Adrenal gland (tissue), 12 donors: ENCODE measurements around the gene CENATAC. TPM values are rescaled to one million over a fixed set of nuclear protein-coding genes. Genes with fewer than 3 reads are reported as not detected.
"Not testable (repeated sequence)": the region's sequence is repeated elsewhere in the genome, so short reads cannot be mapped to it uniquely, and the experiment has no call there.

Source experiments
- DNase-seq, 7 donors: peaks; one replicate each; pipeline ENCODE4 v3.0.0-alpha.2; 2019 to 2020
- H3K27ac ChIP-seq, 5 donors: fragments of 200-600 bp; sonication (generic) in 4 of 5; 1 replicate in 3 of 5; 2 replicates in 2 of 5; pipeline versions ENCODE4 v1.5.1 to v1.8.0; 2016 to 2020; ENCODE audit warnings: mild to moderate bottlenecking in 1 of 5
- H3K27me3 ChIP-seq: fragments of 200-600 bp; 2 replicates; pipeline ENCODE4 v1.8.0; 2021
- H3K36me3 ChIP-seq, 2 donors: fragments of 200-600 bp; replicated peaks in 1 of 2; 1 replicate in 1 of 2; 2 replicates in 1 of 2; pipeline versions ENCODE4 v1.5.1 to v1.8.0; 2018 to 2022
- H3K4me1 ChIP-seq, 2 donors: fragments of 200-600 bp; replicated peaks in 1 of 2; 1 replicate in 1 of 2; 2 replicates in 1 of 2; pipeline versions ENCODE4 v1.5.1 to v1.8.0; 2018 to 2021
- H3K4me3 ChIP-seq, 4 donors: fragments of 200-600 bp; sonication (generic) in 3 of 4; one replicate each; pipeline ENCODE4 v1.5.1; 2016 to 2018
- H3K9me3 ChIP-seq, 3 donors: fragments of 200-600 bp; sonication (generic) in 1 of 3; replicated peaks in 1 of 3; 1 replicate in 2 of 3; 2 replicates in 1 of 3; pipeline versions ENCODE4 v1.5.1 to v1.8.0; 2016 to 2021
- POLR2A ChIP-seq, 2 donors: fragments of 450-650 bp; IDR thresholded peaks; one replicate each; pipeline ENCODE4 v1.6.1; 2017; ENCODE audit warnings: antibody characterized with exemption in 2 of 2, mild to moderate bottlenecking in 2 of 2, moderate library complexity in 1 of 2
- WGBS, 4 donors: extraction: QIAGEN DNeasy Blood & Tissue Kit in 2 of 4; methylation state at CpG; one replicate each; pipeline versions ENCODE4 v1.1.5 to v1.1.7; 2013 to 2017; 5-methylcytosine and 5-hydroxymethylcytosine counted together
- intact Hi-C, 2 donors: fragments of 100-400 bp; cut with DNase I; formaldehyde crosslinking; loops; one replicate each; pipeline versions ENCODE4 v1.14.1 to v1.15.0; 2022 to 2023
- polyA plus RNA-seq, 3 donors: library from polyadenylated mRNA; stranded (reverse); fragments of 200-250 nt in 2 of 3; fragments of 350-450 nt in 1 of 3; fragmentation: Illumina TruSeq in 1 of 3; extraction: RNeasy Lipid Tissue Mini Kit (QIAGEN cat#74804) in 1 of 3; gene quantifications; one replicate each; pipeline ENCODE4 v1.2.3, GENCODE V29; 2013 to 2014
- total RNA-seq, 9 donors: library from RNA; depleted of rRNA in 4 of 9; stranded (reverse); fragments of >200 nt in 4 of 9; fragments of 120-200 nt in 1 of 9; fragmentation: NEBNext Ultra II Directional in 1 of 9; extraction: Animal tissue kit (Norgen Biotek cat#: 25700) in 1 of 9; gene quantifications; one replicate each; pipeline versions ENCODE4 v1.1.0 to v1.2.4, GENCODE V29; 2013 to 2023
- TF ChIP-seq, protein P1 (sequence below), 6 experiments: fragments of 450-650 bp in 4 of 6; fragments of 200-600 bp in 2 of 6; sonication (generic) in 1 of 6; IDR thresholded peaks; 1 replicate in 5 of 6; 2 replicates in 1 of 6; pipeline versions ENCODE4 v1.5.1 to v1.8.0; 2016 to 2021; ENCODE audit warnings: antibody characterized with exemption in 6 of 6, mild to moderate bottlenecking in 2 of 6, moderate library complexity in 1 of 6
- donor health status: healthy with polysubstance abuse.
- donor health status: Bipolar disorder and iron deficiency.
- donor health status: DM: yes; HTN: yes; CAD: no.
- donor health status: DM: no; HTN: no; CAD: no.
- donor health status: DM: no; HTN: no; CAD: no.
- donor health status: DM: yes; HTN: yes; CAD: no.

The CENATAC gene
- total and polyA plus RNA-seq, 12 donors, result 15.4 to 157 (median 31.2) TPM

DNA sequence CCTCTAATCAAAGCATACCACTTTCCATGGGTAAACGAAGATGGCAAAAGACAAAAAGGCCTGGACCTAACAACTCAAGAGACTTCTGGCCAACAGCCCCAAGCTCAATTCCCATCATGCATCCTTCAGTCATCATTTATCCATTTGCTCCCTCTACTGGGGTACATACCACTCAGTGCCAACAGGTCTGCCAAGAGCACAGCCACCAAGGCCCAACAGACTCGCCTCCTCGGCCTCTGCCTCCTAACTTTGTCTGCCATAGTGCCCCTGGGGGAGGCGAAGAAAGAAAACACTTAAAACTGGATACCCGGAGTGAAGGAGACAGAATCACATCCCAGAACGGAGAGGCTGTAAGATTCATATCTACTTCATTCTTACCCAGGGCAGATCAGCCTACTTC is 58.0 kb downstream of the CENATAC start:
- H3K27ac ChIP-seq, result no peak overlapping the region
- intact Hi-C loops, result loop anchor here in 1 of 2 donors (5.0 kb wide), 1 partner anchor 39 kb away; the partner anchor contains the start of genes RPS25 and TRAPPC4

DNA sequence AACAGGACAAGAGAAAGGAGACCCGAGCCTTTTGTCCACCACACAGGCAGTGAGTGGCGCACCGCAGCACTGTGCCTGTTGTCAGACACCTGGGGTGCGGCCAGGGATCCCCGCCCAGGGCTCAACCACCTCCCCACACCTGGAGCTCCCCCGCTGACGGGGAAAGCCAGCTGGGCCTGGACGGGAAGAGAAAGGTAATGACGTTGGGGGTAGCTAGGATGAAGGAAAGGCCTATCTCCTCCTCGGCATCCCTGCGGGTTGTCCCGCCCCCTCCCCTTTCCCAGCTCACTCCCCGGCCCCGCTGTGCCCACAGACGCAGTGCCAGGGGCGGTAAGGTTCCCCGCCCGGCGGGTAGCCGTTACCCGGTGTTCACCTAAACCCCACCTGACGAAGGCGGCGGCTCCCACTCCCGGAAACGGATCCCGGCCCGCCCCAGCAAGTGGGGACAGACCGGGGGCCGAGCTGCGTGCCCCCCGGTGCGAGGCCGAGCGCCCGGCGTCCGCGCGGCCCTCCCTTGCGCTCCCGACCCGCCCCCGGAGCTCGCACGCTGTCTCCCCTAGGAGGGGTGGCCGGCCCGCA is 58.6 kb downstream of the CENATAC start:
- 0 to 1% (median 0%) methylated on average over 5 to 47 of the region's 48 CpGs for WGBS, 4 donors
- Histone ChIP-seq H3K36me3 (peaks cover 0 to 39% of the 10 kb centered on the region in 2 donors), H3K4me3 (peak overlapping the region; percentile 27 to 86 (median 58)), H3K27ac (peak overlapping the region in 4 of 5 donors; percentile 73 to 97 (median 84)), H3K9me3 (no peaks in the 10 kb centered on the region), H3K27me3 (no peaks in the 10 kb centered on the region), H3K4me1 (peaks cover 6 to 22% of the 10 kb centered on the region in 2 donors)
- TF ChIP-seq, protein P1, sequence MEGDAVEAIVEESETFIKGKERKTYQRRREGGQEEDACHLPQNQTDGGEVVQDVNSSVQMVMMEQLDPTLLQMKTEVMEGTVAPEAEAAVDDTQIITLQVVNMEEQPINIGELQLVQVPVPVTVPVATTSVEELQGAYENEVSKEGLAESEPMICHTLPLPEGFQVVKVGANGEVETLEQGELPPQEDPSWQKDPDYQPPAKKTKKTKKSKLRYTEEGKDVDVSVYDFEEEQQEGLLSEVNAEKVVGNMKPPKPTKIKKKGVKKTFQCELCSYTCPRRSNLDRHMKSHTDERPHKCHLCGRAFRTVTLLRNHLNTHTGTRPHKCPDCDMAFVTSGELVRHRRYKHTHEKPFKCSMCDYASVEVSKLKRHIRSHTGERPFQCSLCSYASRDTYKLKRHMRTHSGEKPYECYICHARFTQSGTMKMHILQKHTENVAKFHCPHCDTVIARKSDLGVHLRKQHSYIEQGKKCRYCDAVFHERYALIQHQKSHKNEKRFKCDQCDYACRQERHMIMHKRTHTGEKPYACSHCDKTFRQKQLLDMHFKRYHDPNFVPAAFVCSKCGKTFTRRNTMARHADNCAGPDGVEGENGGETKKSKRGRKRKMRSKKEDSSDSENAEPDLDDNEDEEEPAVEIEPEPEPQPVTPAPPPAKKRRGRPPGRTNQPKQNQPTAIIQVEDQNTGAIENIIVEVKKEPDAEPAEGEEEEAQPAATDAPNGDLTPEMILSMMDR (IDR thresholded peaks at IDR 0.05), result no peak
- TF ChIP-seq POLR2A (IDR thresholded peaks at IDR 0.05), result no peak
- peak in 2 of 7 donors; percentile 11 to 33 for DNase-seq
- intact Hi-C loops, result loop anchor here in 1 of 2 donors (5.0 kb wide), 1 partner anchor 39 kb away; the partner anchor contains the start of genes RPS25 and TRAPPC4

More for the DNA sequence above, 58.0 kb downstream of the CENATAC start:
- DNase-seq, result no peak
- H3K4me1 ChIP-seq, result peaks cover 6 to 22% of the 10 kb centered on the region in 2 donors
- H3K4me3 ChIP-seq, result peak overlapping the region in 1 of 4 donors; percentile 86
- H3K27me3 ChIP-seq, result no peaks in the 10 kb centered on the region
- H3K9me3 ChIP-seq, result no peaks in the 10 kb centered on the region
- WGBS, 4 donors, result 36 to 48% (median 40%) methylated on average over 6 of the region's 6 CpGs
- TF ChIP-seq POLR2A (IDR thresholded peaks at IDR 0.05), result no peak
- H3K36me3 ChIP-seq, result peaks cover 0 to 45% of the 10 kb centered on the region in 2 donors

DNA sequence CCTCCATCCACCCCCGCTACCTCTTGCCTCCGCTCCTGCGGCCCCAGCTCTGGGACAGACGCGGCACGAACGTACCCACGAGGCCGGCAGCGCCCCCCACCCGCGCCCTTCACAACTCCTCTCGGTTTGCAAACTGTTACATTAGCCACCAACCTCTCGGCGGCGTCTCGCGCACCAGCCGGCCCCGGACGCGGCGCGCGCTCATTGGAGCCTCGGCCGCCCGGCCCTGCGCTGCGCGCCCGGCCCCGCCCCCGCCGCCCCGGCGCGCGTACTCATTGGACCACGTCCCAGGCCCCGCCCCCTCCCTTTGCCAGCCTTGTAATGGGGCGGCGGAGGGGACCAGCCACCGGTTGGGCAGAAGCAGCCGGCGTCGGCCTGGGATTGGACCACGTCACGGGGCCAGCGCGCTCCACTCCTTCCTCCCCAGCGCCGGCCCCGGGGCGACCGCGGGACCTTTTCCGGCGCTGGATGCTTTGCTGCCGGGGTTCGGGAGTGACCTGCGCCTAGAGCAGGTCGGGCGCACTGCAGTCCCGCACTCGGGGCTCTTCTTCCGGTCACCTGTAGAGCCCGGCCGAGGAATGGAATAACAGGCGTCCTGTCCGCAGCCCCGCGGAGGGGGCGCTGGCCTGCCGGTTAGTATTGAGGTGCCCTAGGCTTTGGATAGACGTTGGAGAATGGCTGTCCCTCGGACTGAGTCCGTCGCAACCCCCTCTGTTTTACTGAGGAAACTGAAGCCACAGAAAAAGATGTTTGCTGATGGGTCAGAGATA is 59.2 kb downstream of the CENATAC start, which contains the start of gene HYOU1:
TSS of gene HYOU1 (minus strand) at position 206 of the 770 bp plus-strand sequence. CDS start 1,045 bp downstream, outside the sequence.
- H3K27me3 ChIP-seq, result no peaks in the 10 kb centered on the region
- WGBS, 4 donors, result 0 to 1% (median 0%) methylated on average over 12 to 79 of the region's 79 CpGs
- peaks cover 6 to 22% of the 10 kb centered on the region in 2 donors for H3K4me1 ChIP-seq
- DNase-seq, result peak; percentile 98 to 99 (median 99)
- H3K36me3 ChIP-seq, result peaks cover 0 to 32% of the 10 kb centered on the region in 2 donors
- intact Hi-C loops, result loop anchor here in 1 of 2 donors (5.0 kb wide), 1 partner anchor 40 kb away; the partner anchor contains the start of genes RPS25 and TRAPPC4
- H3K4me3 ChIP-seq, result peak within 1 kb of the TSS; percentile 27 to 86 (median 58)
- H3K27ac ChIP-seq, result peak within 1 kb of the TSS; percentile 84 to 97 (median 91)
- H3K9me3 ChIP-seq, result no peaks in the 10 kb centered on the region
- peak; percentile 77 to 88 for TF ChIP-seq POLR2A (IDR thresholded peaks at IDR 0.05)
- TF ChIP-seq, protein P1 (IDR thresholded peaks at IDR 0.05), result peak in 4 of 6 experiments; percentile 17 to 42 (median 28)

DNA sequence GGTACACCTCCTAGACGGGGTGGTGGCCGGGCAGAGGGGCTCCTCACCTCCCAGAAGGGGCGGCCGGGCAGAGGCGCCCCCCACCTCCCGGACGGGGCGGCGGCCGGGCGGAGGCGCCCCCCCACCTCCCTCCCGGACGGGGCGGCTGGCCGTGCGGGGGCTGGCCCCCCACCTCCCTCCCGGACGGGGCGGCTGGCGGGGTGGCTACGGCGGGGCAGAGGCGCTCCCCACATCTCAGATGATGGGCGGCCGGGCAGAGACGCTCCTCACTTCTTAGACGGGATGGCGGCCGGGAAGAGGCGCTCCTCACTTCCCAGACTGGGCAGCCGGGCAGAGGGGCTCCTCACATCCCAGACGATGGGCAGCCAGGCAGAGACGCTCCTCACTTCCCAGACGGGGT is 61.2 kb downstream of the CENATAC start:
- not testable (repeated sequence) for H3K27me3 ChIP-seq, H3K4me3 ChIP-seq, DNase-seq, H3K27ac ChIP-seq, H3K9me3 ChIP-seq
- 87 to 90% (median 90%) methylated on average over 15 to 31 of the region's 35 CpGs; no CpG with 5 or more reads in 1 of the 4 donors for WGBS, 4 donors
- peaks cover 6 to 22% of the 10 kb centered on the region in 2 donors for H3K4me1 ChIP-seq
- intact Hi-C loops, result loop anchor here in 1 of 2 donors (5.0 kb wide), 1 partner anchor 42 kb away; the partner anchor contains the start of genes RPS25 and TRAPPC4
- peaks cover 0 to 12% of the 10 kb centered on the region in 2 donors for H3K36me3 ChIP-seq

DNA sequence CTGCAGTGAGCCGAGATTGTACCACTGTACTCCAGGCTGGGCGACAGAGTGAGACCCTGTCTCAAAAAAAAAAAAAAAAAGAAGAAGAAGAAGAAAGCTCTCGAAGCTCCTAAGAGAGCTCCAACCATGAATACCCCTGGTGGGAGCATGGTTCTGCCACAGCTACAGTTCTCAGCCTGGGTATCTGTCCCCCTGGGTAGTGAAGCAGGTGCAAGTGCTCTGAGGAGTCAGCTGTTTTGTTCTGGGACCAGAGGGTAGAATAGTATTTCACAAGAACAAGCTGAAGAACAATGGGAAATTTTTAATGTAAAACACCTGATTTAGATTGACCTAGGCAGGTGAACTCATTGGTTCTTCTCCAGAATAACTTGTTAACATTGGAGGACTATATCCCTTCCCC is 63.3 kb downstream of the CENATAC start:
- intact Hi-C loops, result no loop called here
- no peaks in the 10 kb centered on the region for H3K27me3 ChIP-seq
- no peaks in the 10 kb centered on the region for H3K36me3 ChIP-seq
- H3K4me1 ChIP-seq, result peaks cover 2 to 10% of the 10 kb centered on the region in 2 donors
- TF ChIP-seq, protein P1 (IDR thresholded peaks at IDR 0.05), result no peak
- no peak for TF ChIP-seq POLR2A (IDR thresholded peaks at IDR 0.05)
- H3K27ac ChIP-seq, result no peak overlapping the region
- DNase-seq, result no peak
- WGBS, 4 donors, result 82 to 100% (median 95%) methylated on average over 3 of the region's 3 CpGs
- no peaks in the 10 kb centered on the region for H3K9me3 ChIP-seq
- H3K4me3 ChIP-seq, result no peak overlapping the region
